HEK293 (cell line): Measurements from ENCODE around the gene NHERF2.
A peak's percentile ranks its signal among the peaks of the same experiment; 100 is the strongest.

Source experiments
- CTCF ChIP-seq: fragments of 450-650 bp; formaldehyde crosslinking; IDR thresholded peaks from 2 replicates; pipeline ENCODE4 v1.5.1; 2016; ENCODE audit warnings: missing biosample characterization, missing genetic modification characterization
- KLF10 ChIP-seq: fragments of 450-650 bp; IDR thresholded peaks from 2 replicates; pipeline ENCODE4 v1.5.1; 2018; ENCODE audit warnings: missing biosample characterization, mild to moderate bottlenecking, missing genetic modification characterization
- KLF9 ChIP-seq: fragments of 450-650 bp; formaldehyde crosslinking; IDR thresholded peaks from 2 replicates; pipeline ENCODE4 v1.5.1; 2016; ENCODE audit warnings: missing biosample characterization, missing genetic modification characterization, low read depth
- MEIS1 ChIP-seq: sonication (generic); formaldehyde crosslinking; IDR thresholded peaks from 2 replicates; pipeline ENCODE4 v1.8.1; 2022; ENCODE audit warnings: missing genetic modification reagents, mild to moderate bottlenecking, borderline replicate concordance
- PRDM10 ChIP-seq: fragments of 450-650 bp; formaldehyde crosslinking; IDR thresholded peaks from 2 replicates; pipeline ENCODE4 v1.5.1; 2016; ENCODE audit warnings: missing biosample characterization, missing genetic modification characterization
- SCRT2 ChIP-seq: fragments of 450-650 bp; formaldehyde crosslinking; IDR thresholded peaks from 2 replicates; pipeline ENCODE4 v1.5.1; 2016; ENCODE audit warnings: missing biosample characterization, missing genetic modification characterization
- TRIM28 ChIP-seq: IDR thresholded peaks from 2 replicates; pipeline ENCODE4 v1.6.1; 2011; ENCODE audit warnings: low read length, control low read depth, borderline replicate concordance
- YY2 ChIP-seq: fragments of 450-650 bp; formaldehyde crosslinking; IDR thresholded peaks from 2 replicates; pipeline ENCODE4 v1.5.1; 2016; ENCODE audit warnings: missing biosample characterization, missing genetic modification characterization
- ZBTB10 ChIP-seq: fragments of 450-650 bp; formaldehyde crosslinking; IDR thresholded peaks from 2 replicates; pipeline ENCODE4 v1.5.1; 2016; ENCODE audit warnings: missing biosample characterization, missing genetic modification characterization
- ZBTB6 ChIP-seq: fragments of 450-650 bp; formaldehyde crosslinking; IDR thresholded peaks from 2 replicates; pipeline ENCODE4 v1.5.1; 2017; ENCODE audit warnings: missing biosample characterization, missing genetic modification characterization
- ZFHX2 ChIP-seq: fragments of 450-650 bp; formaldehyde crosslinking; conservative IDR thresholded peaks from 2 replicates; pipeline ENCODE4 v1.5.1; 2016; ENCODE audit warnings: missing biosample characterization, missing genetic modification characterization
- ZIC2 ChIP-seq: fragments of 450-650 bp; formaldehyde crosslinking; IDR thresholded peaks from 2 replicates; pipeline ENCODE4 v1.5.1; 2016; ENCODE audit warnings: missing biosample characterization, missing genetic modification characterization
- ZNF121 ChIP-seq: fragments of 450-650 bp; formaldehyde crosslinking; IDR thresholded peaks from 2 replicates; pipeline ENCODE4 v1.5.1; 2016; ENCODE audit warnings: missing biosample characterization, missing genetic modification characterization
- ZNF214 ChIP-seq: fragments of 450-650 bp; formaldehyde crosslinking; IDR thresholded peaks from 2 replicates; pipeline ENCODE4 v1.5.1; 2017; ENCODE audit warnings: missing biosample characterization, mild to moderate bottlenecking, missing genetic modification characterization, borderline replicate concordance
- ZNF239 ChIP-seq: fragments of 450-650 bp; formaldehyde crosslinking; IDR thresholded peaks from 2 replicates; pipeline ENCODE4 v1.5.1; 2016; ENCODE audit warnings: missing biosample characterization, missing genetic modification characterization
- ZNF302 ChIP-seq: fragments of 450-650 bp; formaldehyde crosslinking; IDR thresholded peaks from 2 replicates; pipeline ENCODE4 v1.5.1; 2016; ENCODE audit warnings: missing biosample characterization, missing genetic modification characterization, low read depth
- ZNF311 ChIP-seq: fragments of 450-650 bp; formaldehyde crosslinking; IDR thresholded peaks from 2 replicates; pipeline ENCODE4 v1.5.1; 2017; ENCODE audit warnings: missing biosample characterization, missing genetic modification characterization, borderline replicate concordance
- ZNF394 ChIP-seq: fragments of 450-650 bp; formaldehyde crosslinking; IDR thresholded peaks from 2 replicates; pipeline ENCODE4 v1.5.1; 2016; ENCODE audit warnings: missing biosample characterization, missing genetic modification characterization, mild to moderate bottlenecking, moderate library complexity, borderline replicate concordance
- ZNF555 ChIP-seq: fragments of 450-650 bp; formaldehyde crosslinking; conservative IDR thresholded peaks from 2 replicates; pipeline ENCODE4 v1.5.1; 2017; ENCODE audit warnings: missing biosample characterization, mild to moderate bottlenecking, missing genetic modification characterization, inconsistent platforms
- ZNF561 ChIP-seq: fragments of 450-650 bp; IDR thresholded peaks from 2 replicates; pipeline ENCODE4 v1.5.1; 2018; ENCODE audit warnings: missing biosample characterization, missing genetic modification characterization, borderline replicate concordance
- ZNF692 ChIP-seq: fragments of 450-650 bp; formaldehyde crosslinking; IDR thresholded peaks from 2 replicates; pipeline ENCODE4 v1.5.1; 2016; ENCODE audit warnings: missing biosample characterization, missing genetic modification characterization
- ZNF704 ChIP-seq: fragments of 450-650 bp; formaldehyde crosslinking; IDR thresholded peaks from 2 replicates; pipeline ENCODE4 v1.5.1; 2016; ENCODE audit warnings: missing biosample characterization, missing genetic modification characterization
- ZNF792 ChIP-seq: fragments of 450-650 bp; formaldehyde crosslinking; IDR thresholded peaks from 2 replicates; pipeline ENCODE4 v1.5.1; 2016; ENCODE audit warnings: missing biosample characterization, missing genetic modification characterization
- ZNF830 ChIP-seq: fragments of 450-650 bp; IDR thresholded peaks from 2 replicates; pipeline ENCODE4 v1.5.0; 2018; ENCODE audit warnings: missing biosample characterization, missing genetic modification characterization, low read depth, mild to moderate bottlenecking, moderate library complexity

The NHERF2 gene

GRCh38 chr16:2003827-2004641 lies 22.7 kb upstream of the NHERF2 start (continued):
- peak; percentile 62 for TF ChIP-seq ZIC2 (tag by site-specific recombination)
- no peak for TF ChIP-seq ZBTB10
- TF ChIP-seq YY2 (tag by site-specific recombination), result peak; percentile 54
- TF ChIP-seq ZNF830 (tag by site-specific recombination), result no peak
- peak; percentile 21; the same call in 1 of the 2 replicates for TF ChIP-seq TRIM28
- TF ChIP-seq ZNF302, result no peak
- TF ChIP-seq ZBTB6 (tag by site-specific recombination), result peak; percentile 12; the same call in 1 of the 2 replicates
- TF ChIP-seq ZNF561 (tag by site-specific recombination), result peak; percentile 69; the same call in 1 of the 2 replicates
- peak; percentile 97 for TF ChIP-seq KLF9 (tag by site-specific recombination)
- TF ChIP-seq ZNF121 (tag by site-specific recombination), result no peak
- no peak for TF ChIP-seq ZNF311 (tag by site-specific recombination)
- peak; percentile 93 for TF ChIP-seq SCRT2 (tag by site-specific recombination)
- TF ChIP-seq MEIS1 (CRISPR knock-in tag), result no peak
- TF ChIP-seq ZNF692 (tag by site-specific recombination), result peak; percentile 83
- no peak for TF ChIP-seq ZFHX2
- peak; percentile 99 for TF ChIP-seq CTCF (tag by site-specific recombination)
- peak; percentile 76; the same call in 1 of the 2 replicates for TF ChIP-seq ZNF704 (tag by site-specific recombination)
- no peak for TF ChIP-seq ZNF792 (tag by site-specific recombination)
- TF ChIP-seq KLF10 (tag by site-specific recombination), result peak; percentile 71; the same call in 1 of the 2 replicates
- peak; percentile 72 for TF ChIP-seq PRDM10
- TF ChIP-seq ZNF394 (tag by site-specific recombination), result peak; percentile 70; the same call in 1 of the 2 replicates
- no peak for TF ChIP-seq ZNF239 (tag by site-specific recombination)
- TF ChIP-seq ZNF555 (tag by site-specific recombination), result no peak
- TF ChIP-seq ZNF214, result no peak
